Hypothalamus (tissue), 51 donors: ENCODE results near the gene NCAPH2.

Source experiments
- DNase-seq, 51 donors: peaks; one replicate each; lab custom pipeline; 2025; lab: John Stamatoyannopoulos, UW

NCAPH2 gene

GRCh38 chr22:50544746-50545253, 36.8 kb downstream of the NCAPH2 start:
- no peak for DNase-seq

DNA sequence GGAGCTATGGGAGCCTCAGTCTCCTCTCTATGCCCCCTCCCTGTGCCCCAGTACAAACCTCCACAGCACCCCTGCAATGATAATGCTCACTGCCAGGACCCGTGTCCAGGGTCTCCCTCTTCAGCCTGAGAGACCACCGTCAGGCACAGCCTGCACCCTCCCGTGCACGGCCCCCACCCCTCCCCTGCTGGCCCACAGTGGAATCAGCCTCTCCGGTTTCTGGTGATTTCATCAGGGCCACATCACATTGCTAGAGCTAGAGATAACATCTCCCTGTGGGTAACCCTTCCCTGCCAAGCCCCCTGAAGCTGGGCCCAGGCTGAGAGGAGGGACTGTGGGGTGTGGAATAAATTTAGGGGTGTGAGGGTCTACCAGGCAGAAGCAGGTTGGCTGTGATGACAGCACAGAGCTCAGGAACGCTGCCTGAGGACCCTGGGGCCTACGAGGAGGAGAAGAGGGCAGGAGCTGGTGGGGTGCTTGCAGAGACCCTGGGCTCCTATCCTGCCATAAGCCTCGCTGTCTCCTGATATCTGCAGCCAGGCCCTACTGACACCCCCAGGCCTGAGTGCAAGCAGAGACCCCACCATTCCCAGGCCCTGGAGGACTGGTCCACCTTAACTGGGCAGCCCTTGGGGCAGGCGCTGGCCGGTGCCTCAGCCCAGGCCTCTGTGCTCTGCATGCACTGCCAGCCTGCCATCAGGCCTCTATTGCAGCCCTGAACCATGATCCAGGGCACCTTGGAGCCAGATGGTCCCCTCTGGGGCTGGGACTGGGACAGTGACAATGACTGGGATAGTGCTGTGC, 37.7 kb downstream of the NCAPH2 start, which contains the start of gene KLHDC7B:
Gene KLHDC7B (plus strand): TSS at position 378 of the 804 bp plus-strand sequence. CDS start 345 bp downstream, at position 723.
- no peak for DNase-seq

DNA sequence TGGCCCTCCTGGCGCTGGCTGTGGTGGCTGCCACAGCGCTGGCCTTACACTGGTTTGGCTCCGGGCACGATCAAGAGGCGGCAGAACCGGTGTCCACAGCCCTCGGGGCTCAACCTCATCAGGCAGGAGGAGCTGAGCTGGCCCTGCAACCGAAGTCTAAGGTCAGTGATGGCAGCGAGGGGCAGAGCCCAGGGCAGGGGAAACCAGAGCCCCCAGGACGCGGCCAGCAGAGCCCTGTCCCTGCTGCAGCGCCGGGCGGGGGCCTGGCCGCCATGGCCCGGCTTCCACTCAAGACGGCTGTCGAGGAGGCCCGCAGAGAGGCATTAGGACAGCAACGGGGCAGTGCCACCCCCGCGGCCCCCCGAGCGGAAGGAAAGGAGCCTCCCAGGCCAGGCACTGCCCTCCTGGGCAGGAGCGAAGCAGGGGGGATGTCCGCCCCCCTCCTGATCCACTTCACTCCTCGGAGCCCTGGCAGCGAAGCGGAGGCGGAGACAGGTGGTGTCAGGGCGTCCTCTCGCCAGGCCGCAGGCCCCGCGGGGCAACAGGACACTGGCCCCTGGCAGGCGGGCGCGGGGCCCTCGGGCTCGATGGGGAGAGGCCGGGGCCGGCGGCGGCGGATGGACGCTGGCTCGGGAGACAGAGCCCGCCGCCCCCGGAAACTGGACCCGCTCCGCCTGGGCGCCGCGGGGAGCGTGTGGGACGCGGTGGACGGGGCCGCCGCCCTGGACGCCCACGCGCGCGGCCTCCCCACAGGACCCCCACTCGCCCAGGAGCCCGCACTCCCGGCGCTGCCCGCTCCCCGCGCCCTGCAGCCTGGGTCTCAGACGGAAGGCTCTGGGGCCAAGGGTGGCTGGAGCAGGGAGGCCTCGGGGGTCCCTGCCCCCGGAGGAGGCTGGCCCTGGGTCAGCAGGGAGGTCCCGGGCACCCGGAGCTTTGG, 38.6 kb downstream of the NCAPH2 start:
- DNase-seq: no peak

- no peak for DNase-seq
These were observed 39.4 kb downstream of the NCAPH2 start for GRCh38 chr22:50547263-50547985.

DNA sequence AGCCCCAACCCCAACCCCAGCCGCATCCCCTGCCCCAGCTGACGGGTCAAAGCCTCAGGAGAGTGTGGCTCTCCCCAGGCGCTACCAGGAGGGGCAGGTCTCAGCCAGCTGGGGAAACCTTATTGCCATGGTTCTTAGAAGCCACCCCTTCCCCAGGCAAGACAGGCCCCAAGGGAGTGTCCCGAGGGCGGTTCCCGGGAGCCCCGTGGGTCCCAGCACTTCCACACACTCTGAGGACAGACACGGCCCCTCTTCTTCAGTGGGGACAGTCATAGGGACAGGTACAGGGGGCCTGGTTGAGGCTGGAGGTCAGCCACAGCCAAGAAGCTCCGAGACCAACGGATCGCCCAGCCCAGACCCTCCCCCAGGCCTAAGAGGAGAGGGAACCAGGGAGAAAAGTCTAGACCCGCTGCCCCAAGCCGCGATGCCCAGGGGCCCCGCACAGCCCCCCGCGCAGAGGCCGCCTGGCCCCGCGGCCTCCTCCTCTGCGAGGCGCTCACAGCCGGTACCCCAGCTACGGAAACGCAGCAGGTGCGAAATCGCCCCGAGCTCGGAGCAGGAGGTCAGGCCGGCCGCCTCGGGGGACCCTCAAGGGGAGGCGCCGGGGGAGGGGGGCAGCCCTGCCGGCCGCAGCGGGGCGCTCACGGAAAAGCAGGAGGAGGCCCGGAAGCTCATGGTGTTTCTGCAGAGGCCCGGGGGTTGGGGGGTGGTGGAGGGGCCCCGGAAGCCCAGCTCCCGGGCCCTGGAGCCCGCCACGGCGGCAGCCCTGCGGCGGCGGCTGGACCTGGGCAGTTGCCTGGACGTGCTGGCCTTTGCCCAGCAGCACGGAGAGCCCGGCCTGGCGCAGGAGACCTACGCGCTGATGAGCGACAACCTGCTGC, 40.3 kb downstream of the NCAPH2 start:
- no peak for DNase-seq

GRCh38 chr22:50548921-50549790, 41.1 kb downstream of the NCAPH2 start:
- no peak for DNase-seq

DNA sequence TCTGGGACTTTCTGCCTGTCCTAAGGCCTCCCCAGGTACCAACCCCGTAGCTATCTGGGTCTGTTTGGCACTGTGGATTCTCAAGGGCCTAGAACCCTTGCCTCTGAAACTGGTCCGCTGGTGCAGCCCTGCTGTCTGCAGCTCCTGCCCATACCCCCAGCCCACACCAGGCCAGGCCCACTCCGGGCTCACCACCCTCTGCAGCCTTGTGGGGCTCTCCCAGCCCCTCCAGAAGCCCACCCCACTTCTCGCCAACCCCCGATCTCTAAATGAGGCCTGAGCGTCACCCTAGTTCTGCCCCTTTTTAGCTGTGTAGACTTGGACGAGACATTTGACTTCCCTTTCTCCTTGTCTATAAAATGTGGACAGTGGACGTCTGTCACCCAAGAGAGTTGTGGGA, 42.4 kb downstream of the NCAPH2 start:
- no peak for DNase-seq

DNA sequence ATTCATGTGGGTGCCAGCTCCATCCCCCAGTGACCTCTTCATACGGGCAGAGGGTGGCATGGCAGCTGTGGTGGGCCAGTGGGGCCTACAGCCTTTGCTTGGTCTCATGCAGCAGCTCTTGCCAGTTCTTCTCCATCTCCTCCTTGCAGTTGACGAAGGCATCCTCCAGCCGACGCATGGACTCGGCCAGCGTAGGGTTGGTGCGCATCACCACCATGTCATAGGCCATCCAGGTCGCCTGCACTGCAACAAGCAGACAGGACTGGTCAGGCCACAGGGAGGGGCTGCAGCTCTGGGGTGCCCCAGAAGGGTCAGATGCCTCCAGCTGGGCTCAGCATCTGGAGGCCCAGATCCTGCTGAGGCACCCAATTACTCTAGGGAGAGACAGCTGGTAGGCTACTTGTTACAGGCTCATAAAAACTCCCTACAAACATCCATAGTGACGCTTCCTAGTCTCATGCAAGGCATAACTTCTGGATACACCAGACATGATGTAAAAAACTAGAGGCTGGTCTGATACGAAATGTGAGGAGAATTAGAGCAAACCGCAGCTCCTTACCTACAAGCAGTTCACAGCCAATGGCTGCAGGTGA, 43.2 kb downstream of the NCAPH2 start:
- no peak for DNase-seq

- DNase-seq: no peak
These were observed 45.3 kb downstream of the NCAPH2 start for GRCh38 chr22:50553310-50553709.

GRCh38 chr22:50556703-50557102, 48.7 kb downstream of the NCAPH2 start:
- no peak for DNase-seq

DNA sequence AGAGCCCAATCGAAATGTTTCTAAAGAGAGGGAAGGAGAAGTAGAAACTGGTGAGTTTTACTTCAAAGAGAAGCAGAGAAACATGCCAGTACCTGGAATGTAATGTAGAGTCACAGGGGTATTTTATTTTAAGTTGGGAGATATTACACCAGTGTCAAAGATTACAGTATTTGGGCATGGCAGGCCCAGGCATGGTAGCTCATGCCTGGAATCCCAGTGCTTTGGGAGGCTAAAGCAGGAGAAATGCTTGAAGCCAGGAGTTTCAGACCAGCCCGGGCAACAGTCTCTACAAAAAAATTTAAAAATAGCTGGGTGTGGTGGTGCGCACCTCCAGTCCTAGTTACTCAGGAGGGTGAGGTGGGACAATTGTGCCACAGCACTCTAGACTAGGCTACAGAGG, 52.0 kb downstream of the NCAPH2 start:
- DNase-seq: no peak

DNA sequence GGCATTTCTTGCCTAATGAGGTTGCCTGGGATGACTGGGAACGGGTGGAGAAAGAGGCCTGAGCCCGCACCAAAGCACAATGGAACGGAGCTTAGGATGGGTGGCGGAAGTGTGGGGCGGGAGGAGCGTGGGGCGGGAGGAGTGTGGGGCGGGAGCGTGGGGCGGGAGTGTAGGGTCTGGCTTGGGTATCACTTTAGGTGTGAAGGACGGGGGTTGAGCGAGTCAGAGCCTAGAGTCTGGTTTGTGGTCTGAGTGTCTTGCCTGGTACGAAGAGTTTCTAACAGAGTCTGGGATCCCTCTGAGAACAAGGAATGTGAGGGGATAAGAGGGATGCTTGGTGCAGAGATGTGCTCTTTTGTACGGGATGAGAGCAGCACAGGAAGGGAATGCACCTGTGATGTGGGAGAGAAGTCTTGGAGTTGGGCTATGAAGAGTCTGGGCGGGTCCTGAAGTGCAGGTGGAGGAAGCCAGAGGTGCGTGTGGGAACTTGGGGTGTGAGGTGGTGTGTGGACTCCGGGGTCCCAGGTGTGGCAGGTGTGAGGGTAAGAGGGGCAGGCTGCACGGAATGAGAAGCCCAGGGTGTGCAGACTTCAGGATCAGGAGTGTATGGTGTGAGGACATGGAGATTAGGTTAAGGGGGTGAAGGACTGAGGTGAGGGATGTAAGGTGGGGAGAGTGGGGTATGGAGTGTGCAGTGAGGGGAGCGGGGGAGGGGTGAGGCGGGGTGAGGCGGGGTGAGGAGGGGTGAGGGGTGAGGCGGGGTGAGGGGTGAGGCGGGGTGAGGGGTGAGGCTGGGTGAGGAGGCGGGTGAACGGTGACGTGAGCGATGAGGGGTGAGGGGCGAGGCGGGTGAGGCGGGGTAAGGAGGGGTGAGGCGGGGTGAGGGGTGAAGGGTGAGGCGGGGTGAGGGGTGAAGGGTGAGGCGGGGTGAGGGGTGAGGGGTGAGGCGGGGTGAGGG, 53.7 kb downstream of the NCAPH2 start:
- DNase-seq: no peak

- DNase-seq: peak; percentile 14 to 98 (median 90)
These were observed 54.7 kb downstream of the NCAPH2 start, which contains the start of gene SYCE3 for GRCh38 chr22:50562523-50563412. Gene SYCE3 (minus strand): TSS chr22:50562919. CDS start chr22:50556405, 6,514 bp downstream.

GRCh38 chr22:50563413-50564160, 55.6 kb downstream of the NCAPH2 start:
- DNase-seq: peak in 6 of 51 donors; percentile 13 to 46 (median 31)

GRCh38 chr22:50564289-50564688, 56.3 kb downstream of the NCAPH2 start:
- DNase-seq: no peak
